GM21723 (cell line): ENCODE results near the gene PCBP3.
"Not testable (repeated sequence)": the region's sequence is repeated elsewhere in the genome, so short reads cannot be mapped to it uniquely, and the experiment has no call there.

Experiments used
- ATAC-seq: cut with Tn5 transposase; IDR thresholded peaks from one replicate; pipeline ENCODE4 v1.9.1; 2021; ENCODE audit warnings: mild to moderate bottlenecking, moderate library complexity; ENCODE audit not compliant: unreplicated experiment

Gene PCBP3

GRCh38 chr21:45951676-45952075 is 308.2 kb downstream of the PCBP3 start:
- ATAC-seq: no peak

DNA sequence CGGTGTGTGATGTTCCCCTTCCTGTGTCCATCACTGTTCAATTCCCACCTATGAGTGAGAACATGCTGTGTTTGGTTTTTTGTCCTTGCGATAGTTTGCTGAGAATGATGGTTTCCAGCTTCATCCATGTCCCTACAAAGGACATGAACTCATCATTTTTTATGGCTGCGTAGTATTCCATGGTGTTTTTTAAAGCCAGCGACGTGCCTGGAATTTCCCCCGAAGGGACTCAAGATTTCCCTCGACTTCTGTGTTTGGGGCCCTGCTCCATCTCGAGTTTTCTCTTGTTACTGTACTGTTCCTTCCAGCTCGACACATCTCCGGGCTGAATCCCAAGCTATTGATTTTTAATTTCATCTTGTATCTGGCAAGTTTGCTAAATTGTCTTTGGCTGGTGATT is 309.0 kb downstream of the PCBP3 start:
- ATAC-seq: not testable (repeated sequence)

DNA sequence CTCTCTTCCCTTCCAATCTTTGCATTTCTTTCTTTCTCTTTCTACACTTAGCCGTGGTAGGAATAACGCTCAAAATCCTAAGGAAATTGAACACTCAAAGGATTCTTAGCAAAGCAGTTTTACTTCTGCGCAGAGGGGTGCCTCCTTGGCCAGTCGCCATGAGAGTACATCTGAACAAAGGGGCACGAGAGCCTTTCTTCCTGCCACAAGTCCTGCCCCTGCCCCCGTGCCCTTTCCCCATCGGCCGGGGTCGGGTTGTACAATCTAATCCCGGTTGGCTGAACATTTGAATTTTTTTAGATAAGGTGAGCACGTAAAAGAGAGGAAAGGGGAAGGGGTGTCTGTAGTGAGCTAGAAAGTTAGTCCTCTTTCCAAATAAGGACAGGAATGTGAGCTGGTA is 309.4 kb downstream of the PCBP3 start:
- ATAC-seq: no peak

DNA sequence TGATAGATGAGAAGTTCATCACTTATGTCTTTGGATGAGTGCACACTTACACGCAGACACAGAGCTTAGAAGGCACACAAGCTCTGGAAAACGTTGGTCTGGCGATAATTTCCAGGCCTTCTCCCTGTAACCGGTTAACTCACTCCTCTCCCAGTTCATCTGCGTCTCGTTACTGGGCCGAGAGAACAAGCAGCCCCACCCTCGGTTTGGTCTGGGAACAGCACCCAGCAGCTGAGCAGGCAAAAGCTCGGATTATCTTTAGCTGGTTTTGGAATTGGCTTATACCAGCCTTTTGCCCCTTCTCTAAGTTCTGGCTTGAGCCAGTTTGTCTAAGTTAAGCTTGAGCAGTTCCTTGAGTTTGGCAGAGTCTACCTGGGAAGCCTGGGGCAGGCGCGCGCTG is 310.7 kb downstream of the PCBP3 start:
- no peak for ATAC-seq

DNA sequence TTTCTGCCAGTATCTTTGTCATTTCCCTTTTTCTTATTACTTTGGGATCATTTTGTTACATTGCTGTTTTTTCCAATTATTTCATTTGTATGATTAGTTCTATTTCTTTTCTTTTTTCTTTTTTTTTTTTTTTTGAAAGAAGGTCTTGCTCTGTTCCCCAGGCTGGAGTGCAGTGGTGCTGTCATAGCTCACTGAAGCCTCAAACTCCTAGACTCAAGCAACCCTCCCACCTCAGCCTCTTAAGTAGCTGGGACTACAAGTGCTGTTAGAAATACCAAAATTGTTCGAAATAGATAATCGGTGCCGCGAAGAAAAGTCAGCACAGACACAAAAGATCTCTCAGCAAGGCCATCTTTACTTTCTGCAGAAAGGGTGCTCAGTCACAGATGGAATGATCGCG is 311.4 kb downstream of the PCBP3 start:
- ATAC-seq: no peak

GRCh38 chr21:45957551-45957950 is 314.0 kb downstream of the PCBP3 start:
- ATAC-seq: no peak

GRCh38 chr21:45957981-45958600 is 314.6 kb downstream of the PCBP3 start:
- no peak for ATAC-seq

GRCh38 chr21:45959182-45959581 is 315.7 kb downstream of the PCBP3 start:
- ATAC-seq: no peak

DNA sequence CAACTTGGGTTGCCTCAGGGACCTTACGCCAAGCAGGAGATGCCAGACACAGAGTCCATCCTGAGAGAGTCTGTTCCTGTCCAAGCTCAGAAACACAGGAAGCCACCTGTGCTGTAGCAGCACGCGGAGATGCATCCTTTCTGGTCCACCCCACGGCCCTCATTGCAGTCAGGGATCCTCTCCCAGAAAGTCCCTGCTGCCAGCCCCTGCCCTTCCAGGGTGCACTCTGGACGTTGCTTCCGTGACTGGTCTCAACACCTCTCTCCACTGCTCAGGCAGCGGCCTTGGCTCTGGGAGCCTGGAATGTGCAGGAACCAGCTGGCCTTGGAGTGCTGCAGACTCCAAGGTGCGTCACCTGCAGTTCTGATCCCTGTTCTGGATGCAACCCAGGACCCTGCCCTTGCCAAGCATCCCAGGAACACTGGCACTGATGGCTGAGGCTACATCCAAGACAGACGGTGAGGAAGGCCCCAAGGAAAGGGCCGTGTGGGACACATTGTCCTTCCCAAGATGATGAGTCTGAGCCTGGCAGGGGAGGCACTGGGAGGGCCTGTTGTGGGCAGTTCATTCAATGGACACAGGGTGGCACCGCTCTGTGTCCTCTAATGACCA is 316.4 kb downstream of the PCBP3 start:
- ATAC-seq: no peak

DNA sequence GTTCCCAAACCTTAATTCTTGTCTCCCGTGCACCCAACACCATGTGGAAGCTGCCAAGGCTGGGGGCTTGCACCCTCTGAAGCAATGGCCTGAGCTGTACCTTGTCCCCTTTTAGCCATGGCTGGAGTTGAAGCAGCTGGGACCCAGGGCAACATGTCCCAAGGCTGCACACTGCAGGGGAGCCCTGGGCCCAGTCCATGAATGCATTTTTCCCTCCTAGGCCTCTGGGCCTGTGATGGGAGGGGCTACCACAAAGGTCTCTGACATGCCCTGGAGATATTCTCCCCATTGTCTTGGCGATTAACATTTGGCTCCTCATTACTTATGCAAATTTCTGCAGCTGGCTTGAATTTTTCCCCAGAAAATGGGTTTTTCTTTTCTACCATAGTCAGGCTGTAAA is 317.9 kb downstream of the PCBP3 start:
- not testable (repeated sequence) for ATAC-seq

DNA sequence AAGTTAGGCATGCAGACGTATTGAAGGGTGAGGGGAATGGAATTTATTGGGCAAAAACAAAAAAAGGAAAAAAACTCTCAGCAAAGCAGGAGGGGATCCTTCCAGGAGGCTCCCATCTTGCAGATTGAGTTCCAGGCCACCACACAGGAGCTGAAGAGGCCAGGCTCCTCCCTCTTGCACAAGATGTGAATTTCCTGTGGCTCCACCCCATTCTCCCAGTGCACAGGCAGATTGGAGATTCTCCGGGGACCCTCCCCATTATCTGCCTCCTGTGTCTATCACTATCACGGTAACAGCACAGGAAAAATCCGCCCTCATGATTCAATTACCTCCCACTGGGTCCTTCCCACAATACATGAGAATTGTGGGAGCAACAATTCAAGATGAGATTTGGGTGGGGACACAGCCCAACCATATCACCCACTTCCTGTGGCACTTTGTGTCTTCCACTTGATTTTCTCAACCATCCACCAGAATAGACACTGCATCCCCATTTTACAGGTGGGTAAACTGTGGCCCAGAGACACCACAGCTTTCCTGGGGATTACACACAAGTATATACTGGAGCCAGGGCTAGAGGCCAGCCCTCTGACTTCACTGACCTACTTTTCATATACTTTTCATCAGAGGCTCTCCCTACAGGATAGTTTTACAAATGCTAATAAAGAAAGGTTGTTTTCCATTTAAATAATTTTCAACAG is 319.2 kb downstream of the PCBP3 start:
- ATAC-seq: no peak

- no peak for ATAC-seq
Measured at GRCh38 chr21:45963232-45963570, 319.7 kb downstream of the PCBP3 start.

DNA sequence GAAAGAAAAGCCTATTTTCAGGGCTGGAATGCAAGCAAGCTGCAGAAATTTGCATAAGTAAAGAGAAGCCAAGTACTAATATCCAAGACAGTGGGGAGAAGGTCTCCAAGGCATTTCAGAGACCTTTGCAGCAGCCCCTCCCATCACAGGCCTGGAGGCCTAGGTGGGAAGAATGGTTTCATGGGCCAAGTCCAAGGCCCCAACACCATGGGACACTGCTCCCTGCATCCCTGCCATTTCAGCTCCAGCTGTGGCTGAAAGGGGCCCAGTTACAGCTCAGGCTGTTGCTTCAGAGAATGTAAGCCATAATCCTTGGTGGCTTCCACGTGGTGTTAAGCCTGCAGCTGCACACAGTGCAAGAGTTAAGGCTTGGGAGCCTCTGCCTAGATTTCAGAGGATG is 321.1 kb downstream of the PCBP3 start:
- ATAC-seq: no peak

DNA sequence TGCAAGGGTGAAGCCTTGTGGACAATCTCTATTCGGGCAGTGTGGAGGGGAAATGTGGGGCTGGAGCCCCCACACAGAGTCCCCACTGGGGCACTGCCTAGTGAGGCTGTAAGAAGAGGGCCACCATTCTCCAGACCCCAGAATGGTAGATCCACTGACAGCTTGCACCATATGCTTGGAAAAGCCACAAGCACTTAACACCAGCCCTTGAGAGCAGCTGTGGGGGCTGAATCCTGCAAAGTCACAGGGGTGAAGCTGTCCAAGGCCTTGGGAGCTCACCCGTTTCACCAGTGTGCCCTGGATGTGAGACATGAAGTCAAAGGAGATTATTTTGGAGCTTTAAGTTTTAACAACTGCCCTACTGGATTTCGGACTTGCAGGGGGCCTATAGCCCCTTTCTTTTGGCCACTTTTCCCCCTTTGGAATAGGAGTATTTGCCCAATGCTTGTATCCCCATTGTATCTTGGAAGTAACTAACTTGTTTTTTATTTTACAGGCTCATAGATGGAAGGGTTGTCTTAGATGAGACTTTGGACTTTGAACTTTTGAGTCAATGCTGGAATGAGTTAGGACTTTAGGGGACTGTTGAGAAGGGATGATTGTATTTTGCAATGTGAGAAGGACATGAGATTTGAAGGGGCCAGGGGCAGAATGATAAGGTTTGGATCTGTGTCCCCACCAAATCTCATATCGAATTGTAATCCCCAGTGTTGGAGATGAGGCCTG is 321.7 kb downstream of the PCBP3 start:
- no peak for ATAC-seq

- ATAC-seq: no peak
Measured at GRCh38 chr21:45966791-45967394, 323.4 kb downstream of the PCBP3 start.

GRCh38 chr21:45969921-45970673 is 326.6 kb downstream of the PCBP3 start:
- no peak for ATAC-seq

GRCh38 chr21:45970674-45971615 is 327.4 kb downstream of the PCBP3 start:
- ATAC-seq: no peak

DNA sequence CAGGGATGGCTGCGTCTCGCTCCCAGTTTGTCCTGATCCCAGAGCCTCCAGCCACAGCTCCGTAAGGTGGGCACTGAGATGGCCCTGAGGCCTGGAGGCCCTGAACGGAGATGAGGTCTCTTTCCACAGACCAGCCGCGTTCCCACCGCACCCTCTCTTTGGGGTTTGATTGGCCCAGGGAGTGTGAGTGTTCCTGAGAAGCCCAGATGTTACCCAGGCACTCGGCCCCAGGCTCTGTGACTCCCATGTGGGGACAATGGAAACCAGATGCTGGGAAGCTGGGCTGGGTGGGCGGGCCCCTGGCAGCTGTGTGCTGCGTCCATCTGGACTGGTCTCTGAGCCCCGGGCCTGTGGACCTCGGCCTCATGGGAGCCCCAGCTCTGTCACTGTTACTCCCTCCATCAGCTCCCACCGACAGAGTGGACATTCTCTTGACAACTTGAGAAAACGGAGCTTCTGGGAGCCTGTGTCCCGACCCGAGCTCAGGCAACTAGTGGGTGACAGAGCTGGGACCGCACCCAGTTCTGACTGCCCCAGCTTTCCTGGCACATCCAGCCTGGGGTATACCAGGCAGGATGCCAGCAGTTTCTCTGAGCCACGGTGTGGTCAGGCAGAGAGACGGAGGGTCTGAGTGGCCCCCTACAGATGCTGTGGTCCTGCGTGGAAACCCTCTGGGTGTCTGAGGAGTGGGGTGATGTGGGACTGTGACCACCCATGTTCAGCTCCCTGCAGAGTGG is 328.3 kb downstream of the PCBP3 start:
- ATAC-seq: no peak

DNA sequence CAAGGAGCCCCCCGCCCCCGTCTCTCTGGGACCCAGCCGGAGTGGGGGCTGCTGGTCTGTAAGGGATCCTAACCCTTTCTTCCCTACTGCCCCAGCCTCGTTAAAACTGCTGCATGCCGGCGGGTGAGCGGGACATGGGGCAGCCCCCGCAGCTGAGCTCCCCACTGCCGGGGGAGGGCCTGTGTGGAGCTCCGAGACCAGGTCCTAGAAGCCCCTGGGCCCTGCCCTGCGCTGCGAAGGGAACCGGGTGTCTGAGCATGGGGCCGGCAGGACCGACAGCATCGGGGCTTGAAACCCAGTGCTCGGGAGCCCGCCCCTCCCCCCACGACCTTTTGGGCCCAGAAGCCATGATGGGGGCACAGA is 328.8 kb downstream of the PCBP3 start:
- no peak for ATAC-seq
